ENCODE measurements around the gene ATXN1.

- TF ChIP-seq FOXA1 (IDR thresholded peaks at IDR 0.05): no peak
- TF ChIP-seq TARDBP (IDR thresholded peaks at IDR 0.05): no peak
- TF ChIP-seq ARNT (IDR thresholded peaks at IDR 0.05): no peak
- TF ChIP-seq, protein P1, sequence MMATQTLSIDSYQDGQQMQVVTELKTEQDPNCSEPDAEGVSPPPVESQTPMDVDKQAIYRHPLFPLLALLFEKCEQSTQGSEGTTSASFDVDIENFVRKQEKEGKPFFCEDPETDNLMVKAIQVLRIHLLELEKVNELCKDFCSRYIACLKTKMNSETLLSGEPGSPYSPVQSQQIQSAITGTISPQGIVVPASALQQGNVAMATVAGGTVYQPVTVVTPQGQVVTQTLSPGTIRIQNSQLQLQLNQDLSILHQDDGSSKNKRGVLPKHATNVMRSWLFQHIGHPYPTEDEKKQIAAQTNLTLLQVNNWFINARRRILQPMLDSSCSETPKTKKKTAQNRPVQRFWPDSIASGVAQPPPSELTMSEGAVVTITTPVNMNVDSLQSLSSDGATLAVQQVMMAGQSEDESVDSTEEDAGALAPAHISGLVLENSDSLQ (IDR thresholded peaks at IDR 0.05): no peak
- no peak for TF ChIP-seq SP1 (IDR thresholded peaks at IDR 0.05)
- TF ChIP-seq SUZ12 (IDR thresholded peaks at IDR 0.05): no peak
- no peak for TF ChIP-seq CTBP1 (IDR thresholded peaks at IDR 0.05; ENCODE audit: borderline replicate concordance)
- TF ChIP-seq FOXM1 (IDR thresholded peaks at IDR 0.05; ENCODE audit: borderline replicate concordance): no peak
- no peak for TF ChIP-seq HDGF (IDR thresholded peaks at IDR 0.05; ENCODE audit: borderline replicate concordance)
- no peak for TF ChIP-seq LEF1 (IDR thresholded peaks at IDR 0.05; ENCODE audit: borderline replicate concordance)
- TF ChIP-seq ZNF384 (IDR thresholded peaks at IDR 0.05): no peak
- no peak for TF ChIP-seq FOXK2 (IDR thresholded peaks at IDR 0.05)
These were observed 285.8 kb downstream of the ATXN1 start for GRCh38 chr6:16475494-16475781.

Data from HEK293T (cell line).